Measurements from ENCODE around the gene C14orf132.

The C14orf132 gene

GRCh38 chr14:96135285-96135684, 96.1 kb downstream of the C14orf132 start:
- no peak for TF ChIP-seq CTCF (IDR thresholded peaks at IDR 0.05; ENCODE audit: low read depth, low read length)
- Histone ChIP-seq H3K27ac (no peak overlapping the region), H3K4me3 (ENCODE audit: low read depth, low read length) (no peak overlapping the region), H3K27me3 (ENCODE audit: insufficient read depth, low read depth, severe bottlenecking) (no peaks in the 10 kb centered on the region), H3K9me3 (ENCODE audit: severe bottlenecking) (peaks cover 4% of the 10 kb centered on the region), H3K36me3 (no peaks in the 10 kb centered on the region)
- DNase-seq: no peak

- H3K36me3 ChIP-seq: no peaks in the 10 kb centered on the region
- H3K9me3 ChIP-seq (ENCODE audit: severe bottlenecking): peaks cover 4% of the 10 kb centered on the region
- no peak overlapping the region for H3K27ac ChIP-seq
- no peak overlapping the region for H3K4me3 ChIP-seq (ENCODE audit: low read depth, low read length)
- no peak for DNase-seq
- no peak for TF ChIP-seq CTCF (IDR thresholded peaks at IDR 0.05; ENCODE audit: low read depth, low read length)
- H3K27me3 ChIP-seq (ENCODE audit: insufficient read depth, low read depth, severe bottlenecking): no peaks in the 10 kb centered on the region
Measured at GRCh38 chr14:96136371-96137005, 97.3 kb downstream of the C14orf132 start.

- H3K4me3 ChIP-seq (ENCODE audit: low read depth, low read length): no peak overlapping the region
- H3K27me3 ChIP-seq (ENCODE audit: insufficient read depth, low read depth, severe bottlenecking): no peaks in the 10 kb centered on the region
- no peak for DNase-seq
- H3K27ac ChIP-seq: no peak overlapping the region
- H3K36me3 ChIP-seq: no peaks in the 10 kb centered on the region
- H3K9me3 ChIP-seq (ENCODE audit: severe bottlenecking): peaks cover 4% of the 10 kb centered on the region
- no peak for TF ChIP-seq CTCF (IDR thresholded peaks at IDR 0.05; ENCODE audit: low read depth, low read length)
Measured at GRCh38 chr14:96138241-96138640, 99.1 kb downstream of the C14orf132 start.

- no peak overlapping the region for H3K27ac ChIP-seq
- TF ChIP-seq CTCF (IDR thresholded peaks at IDR 0.05; ENCODE audit: low read depth, low read length): no peak
- H3K4me3 ChIP-seq (ENCODE audit: low read depth, low read length): no peak overlapping the region
- DNase-seq: no peak
- H3K36me3 ChIP-seq: no peaks in the 10 kb centered on the region
- H3K27me3 ChIP-seq (ENCODE audit: insufficient read depth, low read depth, severe bottlenecking): no peaks in the 10 kb centered on the region
- H3K9me3 ChIP-seq (ENCODE audit: severe bottlenecking): peaks cover 6% of the 10 kb centered on the region
Measured at GRCh38 chr14:96139169-96139568, 100.0 kb downstream of the C14orf132 start.

- no peak overlapping the region for H3K4me3 ChIP-seq (ENCODE audit: low read depth, low read length)
- DNase-seq: no peak
- H3K27me3 ChIP-seq (ENCODE audit: insufficient read depth, low read depth, severe bottlenecking): no peaks in the 10 kb centered on the region
- no peak for TF ChIP-seq CTCF (IDR thresholded peaks at IDR 0.05; ENCODE audit: low read depth, low read length)
- H3K36me3 ChIP-seq: no peaks in the 10 kb centered on the region
- H3K27ac ChIP-seq: no peak overlapping the region
- peaks cover 6% of the 10 kb centered on the region for H3K9me3 ChIP-seq (ENCODE audit: severe bottlenecking)
Measured at GRCh38 chr14:96139879-96140278, 100.7 kb downstream of the C14orf132 start.

- Histone ChIP-seq H3K9me3 (ENCODE audit: severe bottlenecking) (peaks cover 6% of the 10 kb centered on the region), H3K27ac (no peak overlapping the region), H3K4me3 (ENCODE audit: low read depth, low read length) (no peak overlapping the region), H3K27me3 (ENCODE audit: insufficient read depth, low read depth, severe bottlenecking) (no peaks in the 10 kb centered on the region), H3K36me3 (no peaks in the 10 kb centered on the region)
- DNase-seq: no peak
- TF ChIP-seq CTCF (IDR thresholded peaks at IDR 0.05; ENCODE audit: low read depth, low read length): no peak
Measured at GRCh38 chr14:96140952-96141351, 101.8 kb downstream of the C14orf132 start.
